ENCODE data around the gene RHBDL1.

DNA sequence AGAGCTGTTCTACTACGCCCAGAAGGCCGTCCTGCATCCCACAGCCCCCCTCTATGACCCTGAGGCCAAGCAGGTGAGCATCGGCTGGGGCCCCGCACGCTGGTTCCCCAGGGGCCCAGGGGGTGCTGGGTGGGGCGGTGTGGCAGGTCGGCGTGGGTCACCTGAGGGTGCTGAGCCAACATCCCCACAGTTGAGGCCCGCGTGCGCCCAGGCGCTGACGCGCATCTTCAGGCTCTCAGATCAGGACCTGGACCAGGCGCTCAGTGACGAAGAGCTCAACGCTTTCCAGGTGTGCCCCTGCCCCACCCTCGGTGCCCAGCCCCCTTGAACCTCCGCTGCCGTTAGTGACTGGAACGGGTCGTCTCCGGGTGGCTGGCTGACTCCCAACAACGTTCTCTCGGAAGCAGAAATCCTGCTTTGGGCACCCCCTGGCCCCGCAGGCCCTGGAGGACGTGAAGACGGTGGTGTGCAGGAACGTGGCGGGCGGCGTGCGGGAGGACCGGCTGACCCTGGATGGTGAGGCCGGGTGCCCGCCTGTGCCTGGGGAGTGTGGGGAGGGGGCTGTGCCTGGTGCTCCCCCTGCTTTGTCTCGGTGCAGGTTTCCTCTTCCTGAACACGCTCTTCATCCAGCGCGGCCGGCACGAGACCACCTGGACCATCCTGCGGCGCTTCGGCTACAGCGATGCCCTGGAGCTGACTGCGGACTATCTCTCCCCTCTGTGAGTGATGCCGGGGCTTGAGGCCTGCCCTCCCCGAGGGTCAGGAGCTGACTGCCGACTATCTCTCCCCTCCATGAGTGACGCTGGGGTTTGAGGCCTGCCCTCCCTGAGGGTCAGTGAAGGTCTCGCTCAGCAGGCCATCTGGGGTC lies 4.8 kb upstream of the RHBDL1 start:
- TF ChIP-seq CTCF (IDR thresholded peaks at IDR 0.05) (no peak), EP300 (IDR thresholded peaks at IDR 0.05) (no peak), POLR2AphosphoS5 (IDR thresholded peaks at IDR 0.05) (no peak)
